K562 (cell line): ENCODE measurements around the gene C17orf50. TPM values are rescaled to one million over a fixed set of nuclear protein-coding genes. Genes with fewer than 3 reads are reported as not detected.

Experiments
- BCL6 ChIP-seq: fragments of 250-450 bp; sonication (Bioruptor Pico); IDR thresholded peaks from 2 replicates; pipeline ENCODE4 v1.4.0; 2020
- BDP1 ChIP-seq: IDR thresholded peaks from 3 replicates; pipeline ENCODE4 v1.6.1; 2011; ENCODE audit not compliant: insufficient read length, insufficient read depth
- CEBPB ChIP-seq: fragments of 450-650 bp; IDR thresholded peaks from 2 replicates; pipeline ENCODE4 v1.6.1; 2016; ENCODE audit warnings: missing genetic modification characterization, missing compliant biosample characterization
- CREB3L1 ChIP-seq: fragments of 450-650 bp; IDR thresholded peaks from 2 replicates; pipeline ENCODE4 v1.6.1; 2014; ENCODE audit warnings: low read depth, mild to moderate bottlenecking, moderate library complexity, borderline replicate concordance
- CREB5 ChIP-seq: fragments of 250-450 bp; sonication (Bioruptor Pico); IDR thresholded peaks from 2 replicates; pipeline ENCODE4 v1.5.0; 2020; ENCODE audit warnings: mild to moderate bottlenecking
- KDM5B ChIP-seq: fragments of 200-600 bp; sonication (generic); IDR thresholded peaks from 2 replicates; pipeline ENCODE4 v1.6.1; 2012; ENCODE audit warnings: low read depth, mild to moderate bottlenecking, moderate library complexity, low read length, control low read depth, inconsistent platforms; ENCODE audit not compliant: insufficient replicate concordance
- MNT ChIP-seq, 2 experiments: fragments of 450-650 bp; conservative IDR thresholded peaks; 2 replicates each; pipeline ENCODE4 v1.6.1; 2017; ENCODE audit warnings: mild to moderate bottlenecking in 2 of 2, moderate library complexity in 2 of 2
- PCBP1 ChIP-seq: fragments of 200-400 bp; formaldehyde crosslinking; IDR thresholded peaks from 2 replicates; pipeline ENCODE4 v1.6.1; 2018; ENCODE audit warnings: mild to moderate bottlenecking, low read depth, low read length; ENCODE audit not compliant: poor library complexity, severe bottlenecking
- PPARD ChIP-seq: fragments of 250-450 bp; sonication (Bioruptor Pico); IDR thresholded peaks from 2 replicates; pipeline ENCODE4 v1.8.0; 2022; ENCODE audit warnings: inconsistent platforms, mild to moderate bottlenecking, moderate library complexity
- RBBP5 ChIP-seq: fragments of 200-600 bp; sonication (generic); IDR thresholded peaks from 2 replicates; pipeline ENCODE4 v1.6.1; 2012; ENCODE audit warnings: borderline replicate concordance, mild to moderate bottlenecking, low read length, control low read depth, inconsistent platforms; ENCODE audit not compliant: insufficient read depth, poor library complexity, severe bottlenecking
- SNRNP70 ChIP-seq: fragments of 200-400 bp; formaldehyde crosslinking; optimal IDR thresholded peaks from 2 replicates; pipeline ENCODE3; 2017; ENCODE audit warnings: low read depth, low read length
- ZNF146 ChIP-seq: IDR thresholded peaks from one replicate; pipeline ENCODE4 v1.6.1; 2018; ENCODE audit warnings: missing compliant biosample characterization; ENCODE audit not compliant: unreplicated experiment
- ZNF518B ChIP-seq: fragments of 250-450 bp; sonication (Bioruptor Pico); IDR thresholded peaks from 2 replicates; pipeline ENCODE4 v1.5.0; 2021; ENCODE audit warnings: mild to moderate bottlenecking, moderate library complexity
- ZNF707 ChIP-seq: fragments of 250-450 bp; sonication (Bioruptor Pico); conservative IDR thresholded peaks from 2 replicates; pipeline ENCODE4 v1.8.0; 2022; ENCODE audit warnings: inconsistent platforms, mild to moderate bottlenecking, moderate library complexity
- polyA plus RNA-seq, 8 experiments: library from polyadenylated mRNA; depleted of rRNA in 4 of 8; stranded (reverse) in 5 of 8; unstranded in 3 of 8; fragments of >200 nt; fragmentation: Nextera tagmentation in 2 of 8; fragmentation: Illumina TruSeq in 1 of 8; extraction: Ambion mirVana in 2 of 8; extraction: Trizol in 1 of 8; gene quantifications; 2 replicates each; pipeline versions ENCODE4 v1.2.1 to v1.2.3, GENCODE V29; 2011 to 2014; ENCODE audit warnings: inconsistent platforms in 1 of 8, missing spikeins in 1 of 8
- total RNA-seq, 7 experiments: library from RNA; depleted of rRNA in 6 of 7; stranded (reverse); fragments of >200 nt in 6 of 7; fragmentation: Illumina TruSeq in 2 of 7; extraction: Trizol in 2 of 7; gene quantifications; 2 replicates each; pipeline versions ENCODE4 v1.2.1 to v1.2.3, GENCODE V29; 2011 to 2021; ENCODE audit warnings: low replicate concordance in 1 of 7

C17orf50 gene
- total and polyA plus RNA-seq, 9 of the 15 experiments (the other 6 are each of a cell fraction or from before 2014, with no cell fraction given): not detected

- TF ChIP-seq CREB3L1: peak; percentile 72; the same call in 1 of the 2 replicates
- peak in 1 of 2 experiments; percentile 56; a peak in 2 of 4 replicates for TF ChIP-seq MNT (conservative IDR thresholded peaks at IDR 0.05)
- peak; percentile 69 for TF ChIP-seq PCBP1
- no peak for TF ChIP-seq PPARD (CRISPR knock-in tag)
- no peak for TF ChIP-seq CREB5 (CRISPR knock-in tag)
- TF ChIP-seq CEBPB (tag): no peak
- TF ChIP-seq ZNF518B (CRISPR knock-in tag): no peak
- TF ChIP-seq SNRNP70: no peak
- no peak for TF ChIP-seq BDP1
- no peak for TF ChIP-seq BCL6 (CRISPR knock-in tag)
- TF ChIP-seq RBBP5: peak; percentile 32
- TF ChIP-seq ZNF146: no peak
- TF ChIP-seq KDM5B: no peak
- no peak for TF ChIP-seq ZNF707 (CRISPR knock-in tag)
These were observed 3.7 kb downstream of the C17orf50 start (continued) for GRCh38 chr17:35764123-35764991.
